ENCODE results near the gene AP1S3.

AP1S3 gene

GRCh38 chr2:223759569-223760430, 77.6 kb downstream of the AP1S3 start:
- Histone ChIP-seq H3K27ac (ENCODE audit: low read length) (no peak overlapping the region), H4K20me1 (ENCODE audit: insufficient read depth, low read length) (no peaks in the 10 kb centered on the region), H3K4me3 (ENCODE audit: low read length) (no peak overlapping the region), H3F3A (ENCODE audit: insufficient read depth, low read length) (peaks cover 16% of the 10 kb centered on the region; the same call in 1 of the 2 replicates), H3K9me2 (replicated peaks; ENCODE audit: insufficient read depth, low read length) (no peaks in the 10 kb centered on the region), H3K9ac (ENCODE audit: low read length) (no peak overlapping the region), H3K4me2 (ENCODE audit: low read depth, low read length) (no peak overlapping the region), H2AFZ (ENCODE audit: low read length) (no peak overlapping the region), H3K79me2 (ENCODE audit: low read length) (no peaks in the 10 kb centered on the region), H3K27me3 (replicated peaks; ENCODE audit: insufficient read depth, low read length) (no peaks in the 10 kb centered on the region), H3K4me1 (ENCODE audit: low read length) (peaks cover 12% of the 10 kb centered on the region), H3K36me3 (replicated peaks; ENCODE audit: insufficient read depth, low read length) (no peaks in the 10 kb centered on the region; the same call in 1 of the 2 replicates), H3K9me3 (replicated peaks; ENCODE audit: insufficient read depth, low read length) (no peaks in the 10 kb centered on the region)
- DNase-seq, result no peak
- no peak for TF ChIP-seq CTCF (IDR thresholded peaks at IDR 0.05; ENCODE audit: low read length)
- no peak for TF ChIP-seq EZH2phosphoT487 (IDR thresholded peaks at IDR 0.05; ENCODE audit: low read length)
- no peak for TF ChIP-seq EZH2 (optimal IDR thresholded peaks at IDR 0.05; ENCODE audit: low read depth, low read length)

GRCh38 chr2:223758131-223758840, 79.1 kb downstream of the AP1S3 start:
- Histone ChIP-seq H3K4me1 (ENCODE audit: low read length) (peaks cover 12% of the 10 kb centered on the region), H3K4me2 (ENCODE audit: low read depth, low read length) (no peak overlapping the region), H2AFZ (ENCODE audit: low read length) (no peak overlapping the region), H3K27ac (ENCODE audit: low read length) (no peak overlapping the region), H3K4me3 (ENCODE audit: low read length) (no peak overlapping the region), H3F3A (ENCODE audit: insufficient read depth, low read length) (peaks cover 13% of the 10 kb centered on the region; the same call in 1 of the 2 replicates), H4K20me1 (ENCODE audit: insufficient read depth, low read length) (no peaks in the 10 kb centered on the region), H3K9ac (ENCODE audit: low read length) (no peak overlapping the region), H3K9me3 (replicated peaks; ENCODE audit: insufficient read depth, low read length) (no peaks in the 10 kb centered on the region), H3K79me2 (ENCODE audit: low read length) (no peaks in the 10 kb centered on the region), H3K9me2 (replicated peaks; ENCODE audit: insufficient read depth, low read length) (no peaks in the 10 kb centered on the region), H3K36me3 (replicated peaks; ENCODE audit: insufficient read depth, low read length) (no peaks in the 10 kb centered on the region; the same call in 1 of the 2 replicates), H3K27me3 (replicated peaks; ENCODE audit: insufficient read depth, low read length) (no peaks in the 10 kb centered on the region)
- no peak for DNase-seq
- TF ChIP-seq CTCF (IDR thresholded peaks at IDR 0.05; ENCODE audit: low read length), result no peak
- no peak for TF ChIP-seq EZH2phosphoT487 (IDR thresholded peaks at IDR 0.05; ENCODE audit: low read length)
- no peak for TF ChIP-seq EZH2 (optimal IDR thresholded peaks at IDR 0.05; ENCODE audit: low read depth, low read length)

- H3F3A ChIP-seq (ENCODE audit: insufficient read depth, low read length), result no peaks in the 10 kb centered on the region
- no peaks in the 10 kb centered on the region for H3K9me3 ChIP-seq (replicated peaks; ENCODE audit: insufficient read depth, low read length)
- no peak overlapping the region for H2AFZ ChIP-seq (ENCODE audit: low read length)
- H4K20me1 ChIP-seq (ENCODE audit: insufficient read depth, low read length), result no peaks in the 10 kb centered on the region
- no peaks in the 10 kb centered on the region for H3K4me1 ChIP-seq (ENCODE audit: low read length)
- no peak for DNase-seq
- no peaks in the 10 kb centered on the region for H3K36me3 ChIP-seq (replicated peaks; ENCODE audit: insufficient read depth, low read length)
- no peak overlapping the region for H3K4me2 ChIP-seq (ENCODE audit: low read depth, low read length)
- TF ChIP-seq EZH2phosphoT487 (IDR thresholded peaks at IDR 0.05; ENCODE audit: low read length), result no peak
- no peak for TF ChIP-seq CTCF (IDR thresholded peaks at IDR 0.05; ENCODE audit: low read length)
- no peaks in the 10 kb centered on the region for H3K27me3 ChIP-seq (replicated peaks; ENCODE audit: insufficient read depth, low read length)
- H3K79me2 ChIP-seq (ENCODE audit: low read length), result no peaks in the 10 kb centered on the region
- H3K9ac ChIP-seq (ENCODE audit: low read length), result no peak overlapping the region
- no peaks in the 10 kb centered on the region for H3K9me2 ChIP-seq (replicated peaks; ENCODE audit: insufficient read depth, low read length)
- H3K27ac ChIP-seq (ENCODE audit: low read length), result no peak overlapping the region
- H3K4me3 ChIP-seq (ENCODE audit: low read length), result no peak overlapping the region
Measured at GRCh38 chr2:223753940-223754339, 83.4 kb downstream of the AP1S3 start.

Data from MM.1S (cell line).